A673 (cell line): ENCODE measurements around the gene ADGRD1. TPM values are rescaled to one million over a fixed set of nuclear protein-coding genes. Genes with fewer than 3 reads are reported as not detected.

Source experiments
- BruUV-seq: library from RNA; stranded (reverse); fragments of 400-500 nt; replicated peaks from 2 replicates; lab custom pipeline; 2021; lab: Mats Ljungman, UMichigan
- CTCF ChIA-PET: fragments of 300-600 bp; sonication (Branson Sonifier 250); formaldehyde crosslinking; loops from one replicate; lab custom pipeline; 2022; ENCODE audit warnings: antibody characterized with exemption; lab: Charles Lee
- POLR2A ChIA-PET: fragments of 300-600 bp; sonication (Branson Sonifier 250); formaldehyde crosslinking; loops from one replicate; lab custom pipeline; 2022; ENCODE audit warnings: antibody characterized with exemption; ENCODE audit not compliant: low non-redundant PET; lab: Charles Lee
- DNase-seq: peaks from one replicate; pipeline ENCODE4 v3.0.0-alpha.2; 2015; ENCODE audit warnings: low spot score
- H3K27ac ChIP-seq: fragments of 200-600 bp; sonication (generic); 2 replicates; pipeline ENCODE4 v1.5.1; 2016; ENCODE audit warnings: mixed run types, low read depth, mild to moderate bottlenecking, mixed read lengths, antibody characterized with exemption, low read length; ENCODE audit not compliant: poor library complexity, severe bottlenecking
- H3K27me3 ChIP-seq: fragments of 200-600 bp; sonication (generic); replicated peaks from 2 replicates; pipeline ENCODE4 v1.6.1; 2017; ENCODE audit warnings: mixed run types, low read depth, mild to moderate bottlenecking, mixed read lengths, antibody characterized with exemption, low read length; ENCODE audit not compliant: insufficient read depth, poor library complexity
- H3K36me3 ChIP-seq: fragments of 200-600 bp; sonication (generic); 2 replicates; pipeline ENCODE4 v1.6.1; 2016; ENCODE audit warnings: mixed run types, mild to moderate bottlenecking, mixed read lengths, antibody characterized with exemption, low read length; ENCODE audit not compliant: insufficient read depth, poor library complexity, severe bottlenecking
- H3K4me1 ChIP-seq: fragments of 200-600 bp; sonication (generic); 2 replicates; pipeline ENCODE4 v1.6.1; 2017; ENCODE audit warnings: mixed run types, mild to moderate bottlenecking, mixed read lengths, antibody characterized with exemption, low read length; ENCODE audit not compliant: insufficient read depth, poor library complexity, severe bottlenecking
- H3K4me3 ChIP-seq: fragments of 200-600 bp; sonication (generic); 2 replicates; pipeline ENCODE4 v1.5.1; 2016; ENCODE audit warnings: low read depth, mixed run types, mild to moderate bottlenecking, mixed read lengths, low read length; ENCODE audit not compliant: poor library complexity, severe bottlenecking
- H3K9me3 ChIP-seq: fragments of 200-600 bp; sonication (generic); 2 replicates; pipeline ENCODE4 v1.6.1; 2016; ENCODE audit warnings: mixed run types, low read depth, mild to moderate bottlenecking, mixed read lengths, antibody characterized with exemption, low read length; ENCODE audit not compliant: poor library complexity, severe bottlenecking
- EZH2 ChIP-seq: fragments of 200-600 bp; sonication (generic); IDR thresholded peaks from 2 replicates; pipeline ENCODE4 v1.6.1; 2017; ENCODE audit warnings: borderline replicate concordance, low read depth, mild to moderate bottlenecking, mixed read lengths, antibody characterized with exemption, low read length; ENCODE audit not compliant: poor library complexity, severe bottlenecking
- intact Hi-C: fragments of 100-400 bp; cut with micrococcal nuclease; formaldehyde crosslinking; loops from one replicate; pipeline ENCODE4 v1.10.0; 2022; ENCODE audit not compliant: unreplicated experiment
- total RNA-seq: library from RNA; stranded (reverse); gene quantifications from 2 replicates; pipeline ENCODE4 v1.2.3, GENCODE V29; 2021
- TF ChIP-seq, protein P1 (sequence below): fragments of 300-800, 200-600 bp; sonication (generic); conservative IDR thresholded peaks from 2 replicates; pipeline ENCODE4 v1.5.1; 2017; ENCODE audit warnings: low read depth, mild to moderate bottlenecking, antibody characterized with exemption, low read length, moderate library complexity, mixed read lengths

ADGRD1 gene
- total RNA-seq, 1 experiment from 2014 or later, result not detected

DNA sequence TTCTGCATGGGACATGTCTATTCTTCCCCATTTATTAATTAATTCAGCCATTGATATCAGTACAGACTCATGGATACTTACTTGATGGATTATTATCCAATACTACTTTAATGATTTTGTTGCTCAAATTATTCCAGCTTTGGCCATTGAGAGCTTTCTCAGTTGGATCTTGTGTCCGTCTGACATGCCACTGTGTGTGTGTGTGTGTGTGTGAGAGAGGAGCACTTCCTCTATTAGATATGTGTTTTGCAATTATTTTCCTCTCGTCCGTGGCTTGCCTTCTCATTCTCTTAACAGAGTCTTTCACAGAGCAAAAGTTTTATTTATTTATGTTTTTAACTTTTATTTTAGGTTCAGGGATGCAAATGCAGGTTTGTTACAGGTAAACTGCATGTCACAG is 194.2 kb downstream of the ADGRD1 start:
- no TSS peak for BruUV-seq
- no peak overlapping the region for H3K4me3 ChIP-seq
- H3K36me3 ChIP-seq, result no peaks in the 10 kb centered on the region
- no peaks in the 10 kb centered on the region for H3K9me3 ChIP-seq
- DNase-seq, result no peak
- ChIA-PET POLR2A (no interaction called here), CTCF (no interaction called here)
- no peak overlapping the region for H3K27ac ChIP-seq
- H3K27me3 ChIP-seq, result peaks cover 36% of the 10 kb centered on the region
- no peaks in the 10 kb centered on the region for H3K4me1 ChIP-seq
- TF ChIP-seq, protein P1, sequence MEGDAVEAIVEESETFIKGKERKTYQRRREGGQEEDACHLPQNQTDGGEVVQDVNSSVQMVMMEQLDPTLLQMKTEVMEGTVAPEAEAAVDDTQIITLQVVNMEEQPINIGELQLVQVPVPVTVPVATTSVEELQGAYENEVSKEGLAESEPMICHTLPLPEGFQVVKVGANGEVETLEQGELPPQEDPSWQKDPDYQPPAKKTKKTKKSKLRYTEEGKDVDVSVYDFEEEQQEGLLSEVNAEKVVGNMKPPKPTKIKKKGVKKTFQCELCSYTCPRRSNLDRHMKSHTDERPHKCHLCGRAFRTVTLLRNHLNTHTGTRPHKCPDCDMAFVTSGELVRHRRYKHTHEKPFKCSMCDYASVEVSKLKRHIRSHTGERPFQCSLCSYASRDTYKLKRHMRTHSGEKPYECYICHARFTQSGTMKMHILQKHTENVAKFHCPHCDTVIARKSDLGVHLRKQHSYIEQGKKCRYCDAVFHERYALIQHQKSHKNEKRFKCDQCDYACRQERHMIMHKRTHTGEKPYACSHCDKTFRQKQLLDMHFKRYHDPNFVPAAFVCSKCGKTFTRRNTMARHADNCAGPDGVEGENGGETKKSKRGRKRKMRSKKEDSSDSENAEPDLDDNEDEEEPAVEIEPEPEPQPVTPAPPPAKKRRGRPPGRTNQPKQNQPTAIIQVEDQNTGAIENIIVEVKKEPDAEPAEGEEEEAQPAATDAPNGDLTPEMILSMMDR, result no peak
- intact Hi-C loops, result no loop called here

- BruUV-seq, result no TSS peak
- ChIA-PET POLR2A (no interaction called here), CTCF (no interaction called here)
- intact Hi-C loops, result no loop called here
- H3K27me3 ChIP-seq, result peaks cover 45% of the 10 kb centered on the region
- H3K27ac ChIP-seq, result no peak overlapping the region
- H3K4me1 ChIP-seq, result no peaks in the 10 kb centered on the region
- TF ChIP-seq, protein P1, result no peak
- no peak for TF ChIP-seq EZH2
- H3K4me3 ChIP-seq, result no peak overlapping the region
- H3K36me3 ChIP-seq, result no peaks in the 10 kb centered on the region
- DNase-seq, result no peak
- no peaks in the 10 kb centered on the region for H3K9me3 ChIP-seq
Measured at GRCh38 chr12:131151558-131152345, 198.0 kb downstream of the ADGRD1 start.

- Histone ChIP-seq H3K27ac (no peak overlapping the region), H3K4me1 (no peaks in the 10 kb centered on the region), H3K9me3 (no peaks in the 10 kb centered on the region), H3K36me3 (no peaks in the 10 kb centered on the region), H3K27me3 (peaks cover 45% of the 10 kb centered on the region), H3K4me3 (no peak overlapping the region)
- BruUV-seq, result no TSS peak
- intact Hi-C loops, result no loop called here
- TF ChIP-seq EZH2, result no peak
- TF ChIP-seq, protein P1, result no peak
- no peak for DNase-seq
- POLR2A ChIA-PET, result no interaction called here
- CTCF ChIA-PET, result no interaction called here
Measured at GRCh38 chr12:131152587-131152986, 198.9 kb downstream of the ADGRD1 start.
